Measurements from ENCODE around the gene NEDD4L. TPM values are rescaled to one million over a fixed set of nuclear protein-coding genes. Genes with fewer than 3 reads are reported as not detected.

NEDD4L gene
- total and polyA plus RNA-seq, 2 donors (not counting 1 experiment from before 2014, with no cell fraction given): 10.3 to 25.7 TPM

GRCh38 chr18:58128381-58129374, 84.7 kb downstream of the NEDD4L start:
- CTCF ChIA-PET: no interaction called here
- Histone ChIP-seq H3K4me3 (ENCODE audit: control extremely low read depth in 1 of 5, extremely low read depth in 1 of 5, insufficient read depth in 1 of 5, low read depth in 2 of 5, low read length in 4 of 5) (no peak overlapping the region), H3K9ac (ENCODE audit: low read length) (no peak overlapping the region), H4K20me1 (ENCODE audit: control insufficient read depth, insufficient read depth, low read length, poor library complexity, severe bottlenecking) (no peaks in the 10 kb centered on the region), H3K36me3 (replicated peaks in 1 of 2; ENCODE audit: control extremely low read depth in 1 of 2, control insufficient read depth in 1 of 2, extremely low read depth in 1 of 2, insufficient read depth in 2 of 2, low read length in 1 of 2) (no peaks in the 10 kb centered on the region), H3K79me2 (ENCODE audit: control insufficient read depth, insufficient read depth, low read length) (peaks cover 9% of the 10 kb centered on the region), H3K27me3 (replicated peaks in 1 of 4; ENCODE audit: control extremely low read depth in 1 of 4, control insufficient read depth in 3 of 4, insufficient read depth in 4 of 4, low read length in 3 of 4) (no peaks in the 10 kb centered on the region), H2AFZ (ENCODE audit: insufficient read depth, low read depth, low read length, poor library complexity, severe bottlenecking) (no peak overlapping the region), H3K4me2 (replicated peaks; ENCODE audit: low read depth, low read length, poor library complexity, severe bottlenecking) (no peak overlapping the region), H3K27ac (ENCODE audit: low read length in 2 of 2) (no peak overlapping the region), H3K4me1 (ENCODE audit: control insufficient read depth in 2 of 2, insufficient read depth in 2 of 2, low read length in 2 of 2) (peaks cover 0 to 4% of the 10 kb centered on the region in 2 donors), H3K9me3 (ENCODE audit: control extremely low read depth in 1 of 3, control insufficient read depth in 2 of 3, insufficient read depth in 1 of 3, low read length in 2 of 3) (peaks cover 0 to 9% (median 0%) of the 10 kb centered on the region in 3 donors)
- TF ChIP-seq CTCF (IDR thresholded peaks at IDR 0.05): no peak
- TF ChIP-seq EZH2 (IDR thresholded peaks at IDR 0.05; ENCODE audit: borderline replicate concordance, insufficient read depth, low read depth, low read length, poor library complexity, severe bottlenecking): no peak
- Mint-ChIP-seq H3K9me3 (ENCODE audit: insufficient read depth) (no peaks in the 10 kb centered on the region), H3K27ac (no peak overlapping the region), H3K27me3 (no peaks in the 10 kb centered on the region), H3K4me3 (no peak overlapping the region), H3K4me1 (no peaks in the 10 kb centered on the region)
- 96% methylated on average over 19 of the region's 19 CpGs for WGBS (ENCODE audit: insufficient coverage)
- POLR2A ChIA-PET: no interaction called here
- DNase-seq (no peak), ATAC-seq (ENCODE audit: low read depth) (no peak)
- intact Hi-C loops (cut with micrococcal nuclease): loop anchor here (10.0 kb wide), 1 partner anchor 494 kb away; no protein-coding TSS in a partner anchor

All from B cell (primary cell).